IMR-90 (cell line): ENCODE results near the gene ZNF212. TPM values are rescaled to one million over a fixed set of nuclear protein-coding genes. Genes with fewer than 3 reads are reported as not detected.
"Not testable (repeated sequence)": the region's sequence is repeated elsewhere in the genome, so short reads cannot be mapped to it uniquely, and the experiment has no call there.

Experiments used
- ATAC-seq: fragments of 200-7000 bp; cut with Tn5 transposase; 2 replicates; pipeline ENCODE4 v1.9.1; 2020; ENCODE audit warnings: low read depth, mild to moderate bottlenecking, moderate library complexity
- BruUV-seq: library from RNA; stranded (reverse); fragments of 400-500 nt; replicated peaks from 2 replicates; lab custom pipeline; 2021; lab: Mats Ljungman, UMichigan
- CTCF ChIA-PET: fragments of 300-600 bp; formaldehyde crosslinking; extraction: SDS; loops from one replicate; lab custom pipeline; 2021; ENCODE audit warnings: antibody characterized with exemption; lab: Yijun Ruan, JAX
- POLR2A ChIA-PET: fragments of 300-600 bp; sonication (Branson Sonifier 250); formaldehyde crosslinking; loops from one replicate; lab custom pipeline; 2022; ENCODE audit warnings: antibody characterized with exemption; ENCODE audit not compliant: unreplicated experiment; lab: Charles Lee
- DNase-seq: peaks from one replicate; pipeline ENCODE4 v3.0.0; 2013
- H2AFZ ChIP-seq: replicated peaks from 2 replicates; pipeline ENCODE3; 2013; ENCODE audit warnings: low read length, mild to moderate bottlenecking; ENCODE audit not compliant: poor library complexity
- H2AK5ac ChIP-seq: 2 replicates; pipeline ENCODE4 v1.6.1; 2013; ENCODE audit warnings: low read depth, low read length, inconsistent platforms
- H2AK9ac ChIP-seq: replicated peaks from 2 replicates; pipeline ENCODE3; 2013; ENCODE audit warnings: mild to moderate bottlenecking, low read depth, low read length, moderate library complexity; ENCODE audit not compliant: poor library complexity
- H2BK120ac ChIP-seq: 2 replicates; pipeline ENCODE4 v1.6.1; 2013; ENCODE audit warnings: low read depth, low read length, inconsistent platforms
- H2BK15ac ChIP-seq: 3 replicates; pipeline ENCODE4 v1.6.1; 2013; ENCODE audit warnings: low read depth, low read length, inconsistent platforms
- H2BK20ac ChIP-seq: 2 replicates; pipeline ENCODE4 v1.6.1; 2013; ENCODE audit warnings: low read depth, mild to moderate bottlenecking, inconsistent platforms, low read length, moderate library complexity
- H2BK5ac ChIP-seq: 2 replicates; pipeline ENCODE4 v1.6.1; 2013; ENCODE audit warnings: mild to moderate bottlenecking, low read depth, low read length, inconsistent platforms; ENCODE audit not compliant: poor library complexity, severe bottlenecking
- H3K14ac ChIP-seq: replicated peaks from 2 replicates; pipeline ENCODE4 v1.6.1; 2013; ENCODE audit warnings: low read depth, low read length, inconsistent platforms
- H3K18ac ChIP-seq: 2 replicates; pipeline ENCODE4 v1.6.1; 2013; ENCODE audit warnings: low read depth, low read length, control low read depth
- H3K23ac ChIP-seq: 2 replicates; pipeline ENCODE4 v1.6.1; 2013; ENCODE audit warnings: low read depth, low read length, inconsistent platforms
- H3K27ac ChIP-seq: 2 replicates; pipeline ENCODE4 v1.5.1; 2013; ENCODE audit warnings: mild to moderate bottlenecking, control low read depth, low read length; ENCODE audit not compliant: insufficient read depth
- H3K27me3 ChIP-seq: 2 replicates; pipeline ENCODE4 v1.6.1; 2013; ENCODE audit warnings: low read length; ENCODE audit not compliant: control insufficient read depth, insufficient read depth
- H3K36me3 ChIP-seq: 2 replicates; pipeline ENCODE4 v1.6.1; 2013; ENCODE audit warnings: low read length, mixed read lengths; ENCODE audit not compliant: control insufficient read depth, insufficient read depth
- H3K4ac ChIP-seq: 2 replicates; pipeline ENCODE4 v1.6.1; 2013; ENCODE audit warnings: low read depth, low read length, inconsistent platforms
- H3K4me1 ChIP-seq: 2 replicates; pipeline ENCODE4 v1.6.1; 2013; ENCODE audit warnings: low read length, mixed read lengths; ENCODE audit not compliant: control insufficient read depth, insufficient read depth
- H3K4me2 ChIP-seq: 2 replicates; pipeline ENCODE4 v1.6.1; 2013; ENCODE audit warnings: low read depth, mild to moderate bottlenecking, control low read depth, low read length, moderate library complexity
- H3K4me3 ChIP-seq: 2 replicates; pipeline ENCODE4 v1.5.1; 2013; ENCODE audit warnings: low read depth, mild to moderate bottlenecking, control low read depth, low read length, moderate library complexity; ENCODE audit not compliant: insufficient read depth
- H3K56ac ChIP-seq: 2 replicates; pipeline ENCODE4 v1.6.1; 2013; ENCODE audit warnings: low read length, inconsistent platforms; ENCODE audit not compliant: insufficient read depth; ENCODE audit errors: extremely low read depth
- H3K79me1 ChIP-seq, 2 experiments: 2 replicates each; pipeline ENCODE4 v1.6.1; 2013; ENCODE audit warnings: low read length in 2 of 2, inconsistent platforms in 1 of 2, low read depth in 1 of 2
- H3K9ac ChIP-seq: 2 replicates; pipeline ENCODE4 v1.6.1; 2013; ENCODE audit warnings: low read depth, low read length, control low read depth
- H3K9me1 ChIP-seq: 2 replicates; pipeline ENCODE4 v1.6.1; 2013; ENCODE audit warnings: low read length, inconsistent platforms; ENCODE audit not compliant: insufficient read depth
- H3K9me3 ChIP-seq: 2 replicates; pipeline ENCODE4 v1.6.1; 2013; ENCODE audit warnings: low read length; ENCODE audit not compliant: control insufficient read depth, insufficient read depth
- H4K20me1 ChIP-seq: 2 replicates; pipeline ENCODE4 v1.6.1; 2013; ENCODE audit warnings: low read length, inconsistent platforms; ENCODE audit not compliant: insufficient read depth
- H4K5ac ChIP-seq: 2 replicates; pipeline ENCODE4 v1.6.1; 2013; ENCODE audit warnings: mild to moderate bottlenecking, low read depth, low read length, control low read depth
- H4K8ac ChIP-seq, 2 experiments: 2 replicates each; pipeline ENCODE4 v1.6.1; 2013; ENCODE audit warnings: low read depth in 2 of 2, low read length in 2 of 2, control low read depth in 1 of 2, inconsistent platforms in 1 of 2
- H4K91ac ChIP-seq: 2 replicates; pipeline ENCODE4 v1.6.1; 2013; ENCODE audit warnings: low read depth, low read length, inconsistent platforms; ENCODE audit not compliant: insufficient read depth
- WGBS, 2 experiments: methylation state at CpG; one replicate each; pipeline versions ENCODE4 v1.1.5 to v1.1.7; 2013; ENCODE audit warnings: missing lambda C conversion rate in 2 of 2; ENCODE audit not compliant: insufficient read length in 1 of 2; ENCODE audit errors: extremely low coverage in 2 of 2; 5-methylcytosine and 5-hydroxymethylcytosine counted together
- dilution Hi-C: fragments of 300-500 bp; cut with HindIII; formaldehyde crosslinking; loops from one replicate; pipeline ENCODE4 v1.14.3; 2018; ENCODE audit warnings: low sequenced_read_pairs; ENCODE audit not compliant: unreplicated experiment
- in situ Hi-C: fragments of 300-500 bp; cut with MboI; formaldehyde crosslinking; loops from 3 replicates; pipeline ENCODE4 v1.14.3; 2019; ENCODE audit warnings: low sequenced_read_pairs, inconsistent platforms, mixed read lengths
- intact Hi-C: fragments of 100-400 bp; cut with micrococcal nuclease; formaldehyde crosslinking; loops from 2 replicates; pipeline ENCODE4 v1.10.0; 2022
- polyA plus RNA-seq, 3 experiments: library from polyadenylated mRNA; depleted of rRNA; stranded (reverse); fragments of >200 nt; gene quantifications; 2 replicates each; pipeline ENCODE4 v1.2.3, GENCODE V29; 2012; ENCODE audit warnings: low replicate concordance in 1 of 3
- total RNA-seq: library from RNA; depleted of rRNA; stranded (reverse); fragments of >200 nt; gene quantifications from 2 replicates; pipeline ENCODE4 v1.2.3, GENCODE V29; 2012

ZNF212 gene
- total and polyA plus RNA-seq, 2 of the 4 experiments (the other 2 are of a cell fraction): 3.8 to 5.1 TPM

GRCh38 chr7:149251518-149251917 lies 12.1 kb downstream of the ZNF212 start:
- dilution Hi-C loops: not testable (repeated sequence)

More at GRCh38 chr7:149251518-149251917, 12.1 kb downstream of the ZNF212 start:
- H2BK20ac ChIP-seq, in situ Hi-C loops, DNase-seq, H3K9ac ChIP-seq, H4K8ac ChIP-seq, H3K23ac ChIP-seq, intact Hi-C loops, POLR2A ChIA-PET, H3K18ac ChIP-seq, H3K9me3 ChIP-seq, ATAC-seq, H4K5ac ChIP-seq, H2BK5ac ChIP-seq, H3K4me1 ChIP-seq, H2AFZ ChIP-seq, H3K4me3 ChIP-seq, BruUV-seq, H2BK120ac ChIP-seq, H2AK9ac ChIP-seq, H4K91ac ChIP-seq, H3K4me2 ChIP-seq, H3K27me3 ChIP-seq, H2AK5ac ChIP-seq, H3K4ac ChIP-seq, CTCF ChIA-PET, H4K20me1 ChIP-seq, H3K27ac ChIP-seq, H3K14ac ChIP-seq, H3K56ac ChIP-seq, H2BK15ac ChIP-seq: not testable (repeated sequence)
- WGBS, 2 experiments: 75% methylated on average over 2 of the region's 10 CpGs; no CpG with 5 or more reads in 1 of the 2 experiments
- Histone ChIP-seq H3K36me3 (peaks cover 43% of the 10 kb centered on the region), H3K9me1 (peaks cover 12% of the 10 kb centered on the region; the same call in 1 of the 2 replicates), H3K79me1 (peaks cover 15 to 29% of the 10 kb centered on the region in 2 experiments; a peak in 3 of 4 replicates)
